HG03521 (cell line): ENCODE measurements around the gene NRXN3.
A peak's percentile ranks its signal among the peaks of the same experiment; 100 is the strongest.
"Not testable (repeated sequence)": the region's sequence is repeated elsewhere in the genome, so short reads cannot be mapped to it uniquely, and the experiment has no call there.

Experiments
- ATAC-seq: cut with Tn5 transposase; IDR thresholded peaks from one replicate; pipeline ENCODE4 v1.9.1; 2021; ENCODE audit warnings: mild to moderate bottlenecking, moderate library complexity; ENCODE audit not compliant: unreplicated experiment

Gene NRXN3

GRCh38 chr14:78566026-78566858 is 396.1 kb downstream of the NRXN3 start:
- peak; percentile 88 for ATAC-seq

GRCh38 chr14:78566859-78567172 is 396.6 kb downstream of the NRXN3 start:
- ATAC-seq, result no peak

DNA sequence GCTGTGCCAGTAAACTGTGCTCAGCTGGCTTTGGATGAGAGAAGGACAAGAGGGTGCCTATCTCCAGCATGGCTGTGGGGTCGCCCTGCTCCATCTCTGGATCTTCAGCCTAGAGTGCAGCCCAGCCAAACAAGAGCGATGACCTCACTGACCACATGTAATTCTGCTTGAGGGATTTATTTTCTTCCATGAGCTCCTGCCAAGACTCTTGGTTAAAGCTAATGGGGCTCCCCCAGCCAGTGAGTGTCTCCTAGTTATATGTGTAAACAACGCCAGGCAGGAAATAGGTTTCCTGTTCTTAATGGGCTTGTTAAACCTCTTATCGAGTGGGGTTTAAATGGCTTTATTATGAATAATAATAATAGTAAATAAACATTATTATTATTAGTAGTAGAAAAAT is 397.2 kb downstream of the NRXN3 start:
- no peak for ATAC-seq

DNA sequence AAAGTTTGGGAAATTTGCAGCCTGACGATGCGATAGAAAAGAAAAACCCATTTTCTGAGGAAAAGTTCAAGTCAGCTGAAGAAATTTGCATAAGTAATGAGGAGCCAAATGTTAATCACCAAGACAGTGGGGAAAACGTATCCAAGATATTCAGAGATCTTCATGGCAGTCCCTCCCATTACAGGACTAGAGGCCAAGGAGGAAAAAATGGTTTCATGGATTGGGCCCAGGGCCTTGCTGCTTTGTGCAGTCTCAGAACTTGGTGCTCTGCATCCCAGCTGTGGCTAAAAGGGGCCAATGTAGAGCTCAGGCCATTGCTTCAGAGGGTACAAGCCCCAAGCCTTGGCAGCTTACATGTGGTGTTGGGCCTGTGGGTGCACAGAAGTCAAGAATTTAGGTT is 403.6 kb downstream of the NRXN3 start:
- ATAC-seq, result not testable (repeated sequence)

DNA sequence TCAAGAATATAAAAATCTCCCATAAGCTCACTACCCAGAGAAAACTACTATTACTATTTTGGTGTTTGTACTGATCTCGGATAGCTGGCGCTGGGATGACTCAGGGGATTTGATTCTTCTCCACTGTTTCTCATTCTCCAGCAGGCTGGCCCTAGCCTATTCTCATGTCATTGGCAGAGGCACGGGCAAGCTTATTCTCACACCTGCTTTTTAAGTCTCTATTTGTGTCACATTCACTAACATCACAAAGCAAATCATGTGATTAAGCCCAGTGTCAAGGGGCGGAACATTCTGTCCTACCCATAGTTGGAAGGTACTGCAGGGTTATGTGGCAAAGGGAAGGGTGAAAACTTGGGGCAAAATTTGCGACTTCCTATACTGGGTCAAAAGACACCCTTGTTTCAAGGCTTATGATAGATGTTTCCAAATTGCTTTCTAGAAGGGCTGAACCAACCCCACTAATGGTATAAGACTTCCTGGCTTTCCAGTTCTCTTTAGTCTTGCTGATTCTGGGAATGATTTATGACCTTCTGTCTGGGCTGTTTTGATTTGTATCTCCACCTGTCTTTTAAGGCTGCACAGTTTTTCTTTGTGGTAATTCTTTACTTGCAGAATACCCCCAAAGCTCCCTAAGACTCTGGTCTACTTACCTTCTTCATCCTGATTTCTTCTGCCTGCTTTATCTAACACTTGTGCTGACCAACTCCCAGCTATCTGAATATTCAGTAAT is 406.4 kb downstream of the NRXN3 start:
- ATAC-seq, result no peak

GRCh38 chr14:78581229-78581628 is 411.1 kb downstream of the NRXN3 start:
- ATAC-seq, result no peak

GRCh38 chr14:78586681-78587080 is 416.5 kb downstream of the NRXN3 start:
- ATAC-seq, result no peak

GRCh38 chr14:78588906-78589305 is 418.7 kb downstream of the NRXN3 start:
- ATAC-seq, result no peak

DNA sequence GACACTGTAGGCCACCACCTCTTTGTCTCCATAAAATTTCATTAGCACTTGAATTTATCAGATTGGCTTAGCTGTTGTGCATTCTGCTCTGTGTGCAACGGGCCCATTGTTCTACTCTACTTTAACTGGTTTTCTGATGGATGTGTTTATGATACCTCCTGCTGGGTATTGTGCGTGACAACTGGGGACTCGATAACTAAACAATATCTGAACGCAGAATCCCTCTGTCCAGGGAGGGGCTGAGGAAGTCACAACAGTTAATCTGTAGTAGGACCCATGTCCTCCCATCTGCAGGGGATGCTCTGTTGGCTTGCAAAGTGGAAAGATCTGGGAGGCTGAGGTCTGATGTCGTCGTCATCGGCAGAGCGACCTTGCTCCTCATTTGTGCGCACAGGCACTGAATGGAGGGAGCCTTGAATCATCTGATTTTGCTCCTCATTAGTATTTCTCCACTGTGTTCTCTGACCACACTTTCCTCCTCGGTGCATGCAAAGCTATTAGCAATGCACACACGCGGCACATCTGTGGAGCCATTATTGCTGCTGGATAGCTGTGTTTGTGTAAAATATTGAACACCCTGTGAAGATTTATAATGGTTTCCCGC is 422.5 kb downstream of the NRXN3 start:
- no peak for ATAC-seq

DNA sequence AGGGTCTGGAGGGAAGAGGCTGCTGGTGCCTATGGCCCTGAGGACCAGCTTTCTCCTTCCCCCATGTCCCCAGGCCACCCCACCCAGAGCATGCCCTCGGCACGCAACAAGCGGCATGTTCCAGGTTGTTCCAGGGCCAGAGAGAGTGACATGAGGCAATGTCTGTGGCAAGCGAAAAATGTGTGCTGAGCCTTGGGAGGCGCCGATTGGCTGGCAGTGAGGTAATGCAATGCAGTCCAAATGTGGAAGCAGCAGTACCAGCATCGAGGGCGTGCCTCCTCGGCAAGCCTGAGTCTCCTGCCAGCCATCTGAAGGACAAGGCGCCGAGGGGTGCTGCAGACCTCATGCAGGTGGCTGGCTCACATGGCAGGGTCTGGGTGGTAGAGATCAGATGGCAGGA is 423.8 kb downstream of the NRXN3 start:
- no peak for ATAC-seq

DNA sequence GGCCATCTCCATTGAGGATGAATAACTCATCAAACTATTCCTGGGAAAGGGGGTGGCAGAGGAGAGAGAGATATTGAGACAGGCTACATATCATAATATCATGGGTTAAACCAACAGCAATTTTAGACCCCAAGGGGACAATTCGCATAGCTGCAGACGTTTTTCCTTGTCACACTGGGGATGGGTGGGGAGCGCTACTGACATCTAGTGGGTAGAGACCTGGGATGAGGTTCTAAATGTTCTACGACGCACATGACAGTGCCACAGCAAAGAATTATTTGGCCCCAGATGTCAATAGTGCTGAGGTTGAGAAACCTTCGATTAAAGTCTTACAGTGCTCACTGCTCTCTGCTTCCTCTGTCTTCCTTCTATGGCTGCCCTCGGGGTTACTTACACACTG is 425.6 kb downstream of the NRXN3 start:
- no peak for ATAC-seq

DNA sequence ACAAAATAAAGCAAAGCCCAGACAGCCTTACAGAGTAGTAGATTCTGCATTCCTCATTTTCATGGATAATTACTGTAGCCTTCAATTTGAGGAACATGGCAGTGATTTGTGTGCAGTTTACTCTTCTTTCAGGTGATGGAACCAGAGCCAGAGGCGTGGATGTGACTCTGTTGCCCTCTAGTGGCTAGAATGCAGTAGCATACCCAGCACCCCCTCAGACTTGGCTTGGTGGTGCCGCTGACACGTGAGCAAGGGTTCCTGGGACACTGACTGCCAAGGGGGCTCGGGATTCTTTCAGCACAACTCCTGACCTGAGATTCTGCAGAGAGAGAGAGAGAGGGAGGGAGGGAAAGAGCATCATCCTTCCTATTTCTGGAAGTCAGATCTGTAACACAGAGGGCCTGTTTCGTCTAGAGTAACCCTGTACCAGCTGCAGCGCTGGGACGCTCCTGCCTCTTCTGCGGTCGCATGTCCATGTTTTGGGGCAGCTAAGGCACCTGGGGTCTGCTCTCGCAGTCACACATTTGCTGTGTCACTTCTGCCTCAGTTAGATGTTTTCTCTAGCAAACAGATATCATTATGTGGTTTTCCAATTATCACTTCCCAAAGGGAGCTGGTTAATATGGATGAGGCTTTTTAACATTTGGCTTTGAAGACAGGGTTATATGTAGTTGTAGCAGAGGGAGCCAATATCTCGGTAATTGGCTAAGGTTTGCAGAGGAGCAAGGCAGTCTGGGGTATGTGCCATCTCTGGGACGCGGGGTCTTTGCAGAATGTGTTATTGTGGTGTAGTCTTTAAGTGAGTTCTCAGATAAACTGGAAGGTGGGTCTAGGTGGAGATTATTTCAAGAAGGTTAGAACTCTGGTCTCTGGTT is 428.1 kb downstream of the NRXN3 start:
- peak; percentile 96 for ATAC-seq

- ATAC-seq, result no peak
Measured at GRCh38 chr14:78605025-78605762, 435.0 kb downstream of the NRXN3 start.

- no peak for ATAC-seq
Measured at GRCh38 chr14:78605897-78606500, 435.8 kb downstream of the NRXN3 start.

GRCh38 chr14:78608998-78609787 is 439.0 kb downstream of the NRXN3 start:
- no peak for ATAC-seq

DNA sequence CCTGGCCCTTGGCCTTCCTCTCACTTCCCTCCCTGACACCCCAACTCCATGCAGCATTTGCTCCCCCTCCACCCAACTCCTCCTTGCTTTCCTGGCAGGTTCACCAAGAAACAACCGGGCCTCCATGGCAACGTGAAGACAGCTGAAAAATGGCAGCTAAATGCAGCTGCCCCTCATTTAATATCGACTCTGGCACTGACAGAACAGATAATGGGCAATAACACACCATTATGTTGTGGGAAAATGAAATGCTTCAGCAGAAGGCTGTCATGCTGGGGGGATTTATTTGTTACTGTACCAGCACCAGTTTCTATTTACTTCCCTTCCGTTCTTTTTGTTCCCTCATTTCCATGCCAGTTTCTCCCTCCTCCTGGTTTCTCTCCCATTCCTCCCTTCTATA is 440.8 kb downstream of the NRXN3 start:
- ATAC-seq, result no peak

DNA sequence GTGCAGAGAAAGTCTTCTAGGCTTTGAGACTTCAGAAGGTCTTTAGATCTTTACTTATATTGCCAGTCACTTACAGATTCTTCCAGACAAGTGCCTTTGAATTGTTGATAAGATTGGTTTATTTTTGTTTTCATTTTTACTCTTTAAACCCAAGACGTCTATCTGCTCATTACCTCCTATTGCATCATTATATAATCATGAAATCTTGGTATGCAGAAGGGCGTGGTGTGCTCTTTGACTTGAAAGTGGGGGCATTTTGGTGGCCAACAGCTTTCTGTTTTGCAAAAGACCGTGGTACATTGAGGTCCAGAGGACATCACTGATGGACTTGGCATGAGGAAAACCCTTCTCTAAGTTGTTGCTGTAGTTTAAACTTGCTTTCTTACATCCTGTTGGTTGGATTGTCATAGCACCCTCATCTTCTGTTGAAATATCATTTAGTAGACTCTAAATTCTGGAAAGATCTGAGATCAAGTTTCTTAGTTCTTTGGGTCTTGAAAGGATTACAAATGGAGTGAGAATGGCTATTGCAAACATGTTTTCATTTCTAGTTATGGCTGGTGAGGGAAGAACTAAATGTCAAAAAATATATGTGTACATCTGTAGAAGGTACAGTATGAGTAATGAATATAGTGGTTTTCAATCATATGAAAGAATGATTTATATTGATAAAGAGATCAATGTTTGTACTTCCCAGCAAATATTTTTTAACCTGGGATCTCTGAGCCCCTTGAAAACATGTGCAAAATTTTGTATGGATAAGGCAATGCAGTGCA is 441.8 kb downstream of the NRXN3 start:
- no peak for ATAC-seq

DNA sequence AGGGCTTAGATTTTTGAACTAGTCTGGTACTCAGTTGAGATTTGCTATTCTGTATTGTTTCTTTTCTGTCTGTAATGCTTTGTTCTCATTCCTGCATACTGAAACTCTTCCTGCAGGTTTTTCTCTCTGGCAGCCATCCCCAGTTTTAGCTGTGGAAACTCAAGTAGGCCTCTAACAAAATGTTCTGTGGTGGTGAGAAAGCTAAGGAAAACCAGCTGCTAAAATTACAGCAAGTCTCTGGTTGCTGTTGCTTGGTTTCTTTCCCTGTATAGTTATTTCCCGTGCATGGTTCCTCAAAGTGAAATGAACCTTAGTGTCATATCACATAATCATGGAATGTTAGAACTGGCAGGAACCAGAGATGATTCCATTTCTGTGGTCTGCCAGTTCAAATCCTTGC is 442.5 kb downstream of the NRXN3 start:
- no peak for ATAC-seq
